Caco-2 (cell line): ENCODE data around the gene TEX22. TPM values are rescaled to one million over a fixed set of nuclear protein-coding genes. Genes with fewer than 3 reads are reported as not detected.

Source experiments
- BruUV-seq: library from RNA; stranded (reverse); fragments of 400-500 nt; replicated peaks from 2 replicates; lab custom pipeline; 2021; lab: Mats Ljungman, UMichigan
- CTCF ChIA-PET: fragments of 300-600 bp; sonication (Branson Sonifier 250); formaldehyde crosslinking; loops from one replicate; lab custom pipeline; 2022; ENCODE audit warnings: antibody characterized with exemption; lab: Charles Lee
- POLR2A ChIA-PET: fragments of 300-600 bp; sonication (Branson Sonifier 250); formaldehyde crosslinking; loops from one replicate; lab custom pipeline; 2022; ENCODE audit warnings: antibody characterized with exemption; lab: Charles Lee
- DNase-seq, 2 experiments: peaks; one replicate each; pipeline versions ENCODE4 v3.0.0 to v3.0.0-alpha.2; 2020 to 2022
- H3K27me3 ChIP-seq: replicated peaks from 2 replicates; pipeline ENCODE4 v1.6.0; 2011; ENCODE audit warnings: low read length; ENCODE audit not compliant: control insufficient read depth, insufficient read depth
- H3K36me3 ChIP-seq: 2 replicates; pipeline ENCODE4 v1.5.1; 2011; ENCODE audit warnings: low read length; ENCODE audit not compliant: control insufficient read depth, insufficient read depth
- H3K4me1 ChIP-seq: fragments of 250-450 bp; sonication (Bioruptor Pico); 2 replicates; pipeline ENCODE4 v1.5.1; 2020; ENCODE audit warnings: mild to moderate bottlenecking
- H3K4me3 ChIP-seq: 2 replicates; pipeline ENCODE4 v1.5.1; 2011; ENCODE audit warnings: low read depth, mild to moderate bottlenecking, control low read depth, low read length
- H3K9me3 ChIP-seq: fragments of 250-450 bp; sonication (Bioruptor Pico); 2 replicates; pipeline ENCODE4 v1.5.1; 2020; ENCODE audit warnings: mild to moderate bottlenecking, moderate library complexity
- H3K27ac Mint-ChIP-seq: one replicate; pipeline ENCODE4 v1.8.0; 2022; ENCODE audit warnings: mixed read lengths; ENCODE audit not compliant: unreplicated experiment
- H3K27me3 Mint-ChIP-seq: one replicate; pipeline ENCODE4 v1.8.0; 2022; ENCODE audit warnings: mixed read lengths; ENCODE audit not compliant: insufficient read depth, unreplicated experiment
- H3K36me3 Mint-ChIP-seq: one replicate; pipeline ENCODE4 v1.8.0; 2022; ENCODE audit warnings: mild to moderate bottlenecking, mixed read lengths; ENCODE audit not compliant: insufficient read depth, unreplicated experiment
- H3K4me1 Mint-ChIP-seq: one replicate; pipeline ENCODE4 v1.8.0; 2022; ENCODE audit warnings: low read depth, mixed read lengths; ENCODE audit not compliant: unreplicated experiment
- H3K4me3 Mint-ChIP-seq: one replicate; pipeline ENCODE4 v1.8.0; 2022; ENCODE audit warnings: mild to moderate bottlenecking, moderate library complexity, mixed read lengths; ENCODE audit not compliant: unreplicated experiment
- H3K9me3 Mint-ChIP-seq: one replicate; pipeline ENCODE4 v1.8.0; 2022; ENCODE audit warnings: mixed read lengths; ENCODE audit not compliant: unreplicated experiment
- intact Hi-C: fragments of 100-400 bp; cut with micrococcal nuclease; formaldehyde crosslinking; loops from one replicate; pipeline ENCODE4 v1.10.0; 2022; ENCODE audit not compliant: unreplicated experiment
- total RNA-seq: library from RNA; stranded (reverse); gene quantifications from 2 replicates; pipeline ENCODE4 v1.2.3, GENCODE V29; 2022
- TF ChIP-seq, protein P1 (sequence below), 2 experiments: fragments of 200-600 bp in 1 of 2; IDR thresholded peaks; 1 replicate in 1 of 2; 2 replicates in 1 of 2; pipeline versions ENCODE4 v1.5.1 to v1.8.0; 2011 to 2022; ENCODE audit warnings: antibody characterized with exemption in 1 of 2, control low read depth in 1 of 2, inconsistent platforms in 1 of 2, low read depth in 1 of 2, low read length in 1 of 2, mild to moderate bottlenecking in 1 of 2, moderate library complexity in 1 of 2; ENCODE audit not compliant: insufficient read depth in 1 of 2, severe bottlenecking in 1 of 2, unreplicated experiment in 1 of 2

The TEX22 gene
- total RNA-seq, 1 experiment from 2014 or later: 0.86 TPM

DNA sequence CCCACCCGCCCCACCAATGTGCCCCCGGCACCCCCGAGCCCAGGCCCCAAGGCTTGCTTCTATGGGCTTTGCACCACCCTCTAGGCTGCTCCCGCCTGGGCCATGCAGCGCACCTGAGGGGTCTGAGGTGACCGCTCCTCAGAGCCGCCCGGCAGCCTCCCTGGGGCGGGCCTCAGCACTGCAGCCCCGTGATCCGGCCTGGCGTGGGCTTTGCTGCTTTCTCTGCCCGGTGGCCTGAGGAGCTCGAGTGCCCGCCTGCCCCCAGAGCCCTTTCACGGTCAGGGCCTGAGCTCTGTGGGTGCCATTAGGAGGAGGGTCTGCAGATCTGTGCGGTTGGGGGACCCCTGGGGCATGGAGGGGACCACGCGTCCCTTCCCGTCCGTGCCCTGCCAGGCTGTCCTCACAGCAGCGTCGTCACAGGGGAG is 27.5 kb downstream of the TEX22 start:
- Mint-ChIP-seq H3K36me3 (peaks cover 63% of the 10 kb centered on the region), H3K4me1 (no peaks in the 10 kb centered on the region), H3K27ac (no peak overlapping the region), H3K9me3 (no peaks in the 10 kb centered on the region), H3K27me3 (no peaks in the 10 kb centered on the region), H3K4me3 (no peak overlapping the region)
- no peaks in the 10 kb centered on the region for H3K27me3 ChIP-seq
- DNase-seq: no peak
- H3K36me3 ChIP-seq: peaks cover 2% of the 10 kb centered on the region
- H3K4me3 ChIP-seq: no peak overlapping the region
- TF ChIP-seq, protein P1, sequence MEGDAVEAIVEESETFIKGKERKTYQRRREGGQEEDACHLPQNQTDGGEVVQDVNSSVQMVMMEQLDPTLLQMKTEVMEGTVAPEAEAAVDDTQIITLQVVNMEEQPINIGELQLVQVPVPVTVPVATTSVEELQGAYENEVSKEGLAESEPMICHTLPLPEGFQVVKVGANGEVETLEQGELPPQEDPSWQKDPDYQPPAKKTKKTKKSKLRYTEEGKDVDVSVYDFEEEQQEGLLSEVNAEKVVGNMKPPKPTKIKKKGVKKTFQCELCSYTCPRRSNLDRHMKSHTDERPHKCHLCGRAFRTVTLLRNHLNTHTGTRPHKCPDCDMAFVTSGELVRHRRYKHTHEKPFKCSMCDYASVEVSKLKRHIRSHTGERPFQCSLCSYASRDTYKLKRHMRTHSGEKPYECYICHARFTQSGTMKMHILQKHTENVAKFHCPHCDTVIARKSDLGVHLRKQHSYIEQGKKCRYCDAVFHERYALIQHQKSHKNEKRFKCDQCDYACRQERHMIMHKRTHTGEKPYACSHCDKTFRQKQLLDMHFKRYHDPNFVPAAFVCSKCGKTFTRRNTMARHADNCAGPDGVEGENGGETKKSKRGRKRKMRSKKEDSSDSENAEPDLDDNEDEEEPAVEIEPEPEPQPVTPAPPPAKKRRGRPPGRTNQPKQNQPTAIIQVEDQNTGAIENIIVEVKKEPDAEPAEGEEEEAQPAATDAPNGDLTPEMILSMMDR (IDR thresholded peaks at IDR 0.05; ENCODE audit: insufficient read depth in 1 of 2, low read depth in 1 of 2, low read length in 1 of 2, severe bottlenecking in 1 of 2, unreplicated experiment in 1 of 2): no peak
- H3K9me3 ChIP-seq: no peaks in the 10 kb centered on the region
- ChIA-PET CTCF (no interaction called here), POLR2A (no interaction called here)
- intact Hi-C loops: no loop called here
- 0 out of 2 replicates have a peak, but pooled peaks cover 6% of the 10 kb centered on the region for H3K4me1 ChIP-seq
- BruUV-seq: no TSS peak

DNA sequence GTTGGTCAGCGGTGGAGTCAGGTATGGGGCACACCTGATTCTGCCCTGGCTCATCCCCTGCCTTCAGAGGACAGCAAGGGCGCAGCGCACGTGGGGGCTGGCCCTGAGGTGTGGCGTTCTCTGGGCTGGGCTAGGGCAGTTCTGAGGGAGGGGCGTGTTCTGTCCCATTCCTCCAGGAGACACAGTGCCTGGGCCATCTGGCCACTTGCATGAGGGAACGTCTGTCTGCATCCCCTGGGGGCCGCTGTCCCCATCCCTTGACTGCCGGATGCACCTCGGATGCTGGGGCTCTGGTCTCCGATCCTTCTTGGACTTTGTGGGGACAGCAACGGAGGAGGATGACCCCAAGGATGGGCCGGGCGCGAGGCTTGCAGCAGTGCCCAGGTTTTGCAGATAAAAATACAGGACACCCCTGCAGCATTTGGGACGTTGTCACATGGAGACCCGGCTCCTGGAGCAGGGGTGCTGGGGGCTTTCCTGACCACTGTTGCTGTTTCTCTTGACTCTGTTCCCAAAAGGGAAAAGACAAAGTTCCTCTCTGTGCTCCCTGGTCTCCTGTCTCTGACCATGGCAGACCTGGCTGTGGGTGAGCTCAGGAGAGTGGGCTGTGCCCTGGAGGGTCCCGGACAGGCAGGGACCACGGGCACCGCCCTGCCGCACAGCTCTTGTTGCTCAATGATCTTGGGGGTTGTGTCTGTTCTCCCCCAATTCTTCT is 28.2 kb downstream of the TEX22 start:
- Mint-ChIP-seq H3K36me3 (peaks cover 63% of the 10 kb centered on the region), H3K4me3 (no peak overlapping the region), H3K27me3 (no peaks in the 10 kb centered on the region), H3K9me3 (no peaks in the 10 kb centered on the region), H3K4me1 (no peaks in the 10 kb centered on the region), H3K27ac (no peak overlapping the region)
- TF ChIP-seq, protein P1 (IDR thresholded peaks at IDR 0.05; ENCODE audit: insufficient read depth in 1 of 2, low read depth in 1 of 2, low read length in 1 of 2, severe bottlenecking in 1 of 2, unreplicated experiment in 1 of 2): no peak
- Histone ChIP-seq H3K9me3 (no peaks in the 10 kb centered on the region), H3K27me3 (no peaks in the 10 kb centered on the region), H3K36me3 (peaks cover 2% of the 10 kb centered on the region; the same call in 1 of the 2 replicates), H3K4me1 (no peaks in the 10 kb centered on the region), H3K4me3 (no peak overlapping the region)
- ChIA-PET POLR2A (no interaction called here), CTCF (no interaction called here)
- intact Hi-C loops: no loop called here
- DNase-seq: no peak
- BruUV-seq: no TSS peak

GRCh38 chr14:105427412-105427811 is 29.1 kb downstream of the TEX22 start:
- Mint-ChIP-seq H3K4me1 (no peaks in the 10 kb centered on the region), H3K27me3 (no peaks in the 10 kb centered on the region), H3K4me3 (no peak overlapping the region), H3K9me3 (no peaks in the 10 kb centered on the region), H3K36me3 (peaks cover 64% of the 10 kb centered on the region), H3K27ac (no peak overlapping the region)
- H3K9me3 ChIP-seq: no peaks in the 10 kb centered on the region
- H3K4me3 ChIP-seq: no peak overlapping the region
- no peaks in the 10 kb centered on the region for H3K4me1 ChIP-seq
- peaks cover 2% of the 10 kb centered on the region; the same call in 1 of the 2 replicates for H3K36me3 ChIP-seq
- no peaks in the 10 kb centered on the region for H3K27me3 ChIP-seq
- TF ChIP-seq, protein P1 (IDR thresholded peaks at IDR 0.05; ENCODE audit: insufficient read depth in 1 of 2, low read depth in 1 of 2, low read length in 1 of 2, severe bottlenecking in 1 of 2, unreplicated experiment in 1 of 2): no peak
- BruUV-seq: no TSS peak
- DNase-seq: no peak
- ChIA-PET CTCF (no interaction called here), POLR2A (no interaction called here)
- intact Hi-C loops: no loop called here
